Activated T-cell treated with anti-CD3 and anti-CD28 coated beads for 24 hours (primary cell): Measurements from ENCODE around the gene NSMCE3.

ENCODE experiments used
- DNase-seq: peaks from one replicate; pipeline ENCODE4 v3.0.0-alpha.2; 2020; ENCODE audit warnings: low read depth

Gene NSMCE3

DNA sequence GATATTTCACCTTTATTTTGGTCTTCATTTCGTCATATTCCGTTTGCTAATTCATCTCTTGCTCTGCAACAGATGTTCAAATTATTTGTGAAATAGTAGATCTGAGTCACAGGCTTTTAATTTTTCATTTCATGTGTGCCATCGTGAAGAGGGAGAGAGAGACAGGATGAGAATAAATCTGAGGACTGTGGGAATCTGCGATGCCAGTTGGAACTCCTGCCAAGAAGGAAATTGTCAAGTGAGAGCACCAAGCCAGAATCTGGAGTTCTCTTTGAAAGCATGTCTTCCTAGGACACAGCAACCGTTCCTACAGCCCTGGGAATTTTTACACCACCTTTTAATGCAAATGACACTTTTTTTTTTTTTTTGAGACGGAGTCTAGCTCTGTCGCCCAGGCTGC lies 48.8 kb downstream of the NSMCE3 start:
- no peak for DNase-seq

DNA sequence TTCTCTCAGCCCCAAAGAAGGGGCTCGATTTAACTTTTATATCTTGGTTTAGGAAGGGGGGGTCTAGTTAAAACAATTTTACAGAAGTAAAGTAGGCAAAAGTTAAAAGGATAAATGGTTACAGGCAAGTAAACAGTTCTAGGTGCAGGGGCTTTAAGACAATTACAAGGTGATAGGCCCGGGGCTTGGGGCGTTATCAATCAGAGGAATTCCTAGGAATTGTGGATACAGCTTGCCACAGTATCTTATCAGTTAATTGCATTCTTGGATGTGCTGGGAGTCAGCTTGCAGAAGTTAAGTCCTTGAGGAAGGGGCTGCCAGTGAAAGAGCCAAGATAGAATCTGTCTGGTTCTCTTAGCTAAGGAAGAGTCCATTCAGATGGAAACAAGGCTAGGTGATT lies 52.7 kb downstream of the NSMCE3 start:
- no peak for DNase-seq
